D721Med (cell line): ENCODE results near the gene KDM6A.
"Not testable (repeated sequence)": the region's sequence is repeated elsewhere in the genome, so short reads cannot be mapped to it uniquely, and the experiment has no call there.

Experiments
- DNase-seq: peaks from one replicate; pipeline ENCODE4 v3.0.0; 2011; ENCODE audit warnings: low spot score; ENCODE audit not compliant: insufficient read length
- FAIRE-seq: peaks from 2 replicates; lab custom pipeline; 2011; peaks lifted over from hg19 to GRCh38; lab: Jason Lieb, UNC
- CTCF ChIP-seq: IDR thresholded peaks from 2 replicates; pipeline ENCODE4 v1.5.1; 2012; ENCODE audit warnings: mild to moderate bottlenecking, control low read depth; ENCODE audit not compliant: insufficient read depth; ENCODE audit errors: missing control alignments

KDM6A gene

GRCh38 chrX:44872821-44873414 lies at the start of gene KDM6A:
Gene KDM6A, plus strand, starts transcription at chrX:44873188. Its CDS starts 364 bp downstream, at chrX:44873552.
- DNase-seq (peak; percentile 64), FAIRE-seq (no peak)
- TF ChIP-seq CTCF: no peak

- DNase-seq, FAIRE-seq: not testable (repeated sequence)
Observed at GRCh38 chrX:44823193-44823592, 49.8 kb upstream of the KDM6A start.

- no peak for FAIRE-seq
- no peak for TF ChIP-seq CTCF
- DNase-seq: no peak
Observed at GRCh38 chrX:44828008-44828605, 44.9 kb upstream of the KDM6A start.

GRCh38 chrX:44829832-44830231 lies 43.2 kb upstream of the KDM6A start:
- FAIRE-seq: no peak
- TF ChIP-seq CTCF: no peak
- no peak for DNase-seq

- no peak for DNase-seq
- FAIRE-seq: peak; percentile 61
- TF ChIP-seq CTCF: no peak
Observed at GRCh38 chrX:44842550-44843317, 30.3 kb upstream of the KDM6A start.

GRCh38 chrX:44843318-44843702 lies 29.7 kb upstream of the KDM6A start:
- no peak for TF ChIP-seq CTCF
- no peak for DNase-seq
- FAIRE-seq: no peak

GRCh38 chrX:44843753-44844152 lies 29.2 kb upstream of the KDM6A start, which contains the start of gene DUSP21:
Gene DUSP21, plus strand, starts transcription at chrX:44844021. Its CDS starts 112 bp downstream, at chrX:44844133.
- FAIRE-seq: no peak
- no peak for DNase-seq
- no peak for TF ChIP-seq CTCF
